T-cell (primary cell): ENCODE measurements around the gene TMEM87B. TPM values are rescaled to one million over a fixed set of nuclear protein-coding genes. Genes with fewer than 3 reads are reported as not detected.

Experiments used
- ATAC-seq, 4 experiments: fragments of 200-7000 bp in 3 of 4; fragments of 150-1000 bp in 1 of 4; cut with Tn5 transposase; replicated peaks in 1 of 4; 1 replicate in 3 of 4; 2 replicates in 1 of 4; pipeline ENCODE4 v1.10.0; 2021; ENCODE audit warnings: moderate library complexity in 3 of 4, mild to moderate bottlenecking in 2 of 4, moderate number of reproducible peaks in 1 of 4
- CTCF ChIA-PET, 2 donors: fragments of 300-600 bp; sonication (Branson Sonifier 250); formaldehyde crosslinking; loops; one replicate each; lab custom pipeline; 2022; ENCODE audit warnings: antibody characterized with exemption in 2 of 2; lab: Charles Lee
- POLR2A ChIA-PET, 2 donors: fragments of 300-600 bp; sonication (Branson Sonifier 250); formaldehyde crosslinking; loops; one replicate each; lab custom pipeline; 2022; ENCODE audit warnings: antibody characterized with exemption in 2 of 2; lab: Charles Lee
- DNase-seq, 35 experiments: peaks; one replicate each; pipeline versions ENCODE4 v3.0.0 to v3.0.0-alpha.2; 2013 to 2023
- H3K27ac ChIP-seq: one replicate; pipeline ENCODE4 v1.5.1; 2013; ENCODE audit warnings: low read length
- H3K27me3 ChIP-seq, 2 experiments: replicated peaks in 1 of 2; 1 replicate in 1 of 2; 2 replicates in 1 of 2; pipeline versions ENCODE4 v1.6.1 to v1.7.0; 2013; ENCODE audit warnings: low read length in 1 of 2, mixed read lengths in 1 of 2; ENCODE audit not compliant: control insufficient read depth in 2 of 2, insufficient read depth in 2 of 2; ENCODE audit errors: extremely low read depth in 1 of 2
- H3K36me3 ChIP-seq, 2 donors: 1 replicate in 1 of 2; 2 replicates in 1 of 2; pipeline versions ENCODE4 v1.6.1 to v1.7.0; 2013; ENCODE audit warnings: low read length in 1 of 2; ENCODE audit not compliant: control insufficient read depth in 2 of 2, insufficient read depth in 1 of 2; ENCODE audit errors: extremely low read depth in 1 of 2
- H3K4me1 ChIP-seq, 2 experiments: 1 replicate in 1 of 2; 2 replicates in 1 of 2; pipeline versions ENCODE4 v1.6.1 to v1.7.0; 2013; ENCODE audit warnings: low read length in 2 of 2, mixed read lengths in 1 of 2; ENCODE audit not compliant: insufficient read depth in 2 of 2, control insufficient read depth in 1 of 2; ENCODE audit errors: extremely low read depth in 1 of 2
- H3K4me3 ChIP-seq, 2 donors: 1 replicate in 1 of 2; 2 replicates in 1 of 2; pipeline versions ENCODE4 v1.5.1 to v1.7.0; 2013; ENCODE audit warnings: mild to moderate bottlenecking in 2 of 2, low read length in 1 of 2, moderate library complexity in 1 of 2; ENCODE audit not compliant: control insufficient read depth in 1 of 2; ENCODE audit errors: extremely low read depth in 1 of 2
- H3K9me3 ChIP-seq: 2 replicates; pipeline ENCODE4 v1.7.0; 2013
- H3K27ac Mint-ChIP-seq, 2 donors: one replicate each; pipeline ENCODE4 v1.8.0; 2020 to 2021; ENCODE audit warnings: mild to moderate bottlenecking in 2 of 2, mixed read lengths in 2 of 2
- H3K27me3 Mint-ChIP-seq, 2 donors: one replicate each; pipeline ENCODE4 v1.8.0; 2021 to 2022; ENCODE audit warnings: mixed read lengths in 2 of 2
- H3K36me3 Mint-ChIP-seq: one replicate; pipeline ENCODE4 v1.8.0; 2021; ENCODE audit warnings: mixed read lengths
- H3K4me1 Mint-ChIP-seq, 3 donors: one replicate each; pipeline ENCODE4 v1.8.0; 2020 to 2022; ENCODE audit warnings: mixed read lengths in 3 of 3, mild to moderate bottlenecking in 1 of 3
- H3K4me3 Mint-ChIP-seq, 3 donors: one replicate each; pipeline ENCODE4 v1.8.0; 2020 to 2022; ENCODE audit warnings: mild to moderate bottlenecking in 3 of 3, mixed read lengths in 3 of 3, moderate library complexity in 3 of 3
- H3K9me3 Mint-ChIP-seq, 3 donors: one replicate each; pipeline ENCODE4 v1.8.0; 2020 to 2022; ENCODE audit warnings: mixed read lengths in 3 of 3
- WGBS: methylation state at CpG from one replicate; pipeline ENCODE4 v1.1.5; 2013; ENCODE audit warnings: missing lambda C conversion rate; ENCODE audit not compliant: insufficient coverage; 5-methylcytosine and 5-hydroxymethylcytosine counted together
- total RNA-seq, 35 experiments: library from RNA in 6 of 35; stranded (reverse) in 6 of 35; fragments of 120-200 nt in 1 of 35; gene quantifications; one replicate each; pipeline versions ENCODE4 v1.2.1 to v1.2.4 and lab custom pipeline; 2013 to 2026

TMEM87B gene
- total RNA-seq, 5 donors from 2014 or later (not counting 1 experiment from before 2014, with no cell fraction given) = 16.8 to 22.7 (median 19.3) TPM

GRCh38 chr2:112077814-112078213 lies 22.7 kb downstream of the TMEM87B start:
- no peak overlapping the region for H3K27ac Mint-ChIP-seq
- no peaks in the 10 kb centered on the region for H3K27me3 Mint-ChIP-seq
- Histone ChIP-seq H3K36me3 (peaks cover 7 to 50% of the 10 kb centered on the region in 2 donors), H3K4me3 (no peak overlapping the region), H3K27ac (no peak overlapping the region), H3K9me3 (no peaks in the 10 kb centered on the region), H3K4me1 (no peaks in the 10 kb centered on the region), H3K27me3 (no peaks in the 10 kb centered on the region)
- ATAC-seq (no peak), DNase-seq (no peak)
- ChIA-PET CTCF (no interaction called here), POLR2A (no interaction called here)
- peaks cover 15 to 20% (median 15%) of the 10 kb centered on the region in 3 donors for H3K4me1 Mint-ChIP-seq
- WGBS = 100% methylated on average over 1 of the region's 1 CpG
- peaks cover 0 to 5% (median 3%) of the 10 kb centered on the region in 3 donors for H3K9me3 Mint-ChIP-seq
- peaks cover 71% of the 10 kb centered on the region for H3K36me3 Mint-ChIP-seq
- no peak overlapping the region for H3K4me3 Mint-ChIP-seq

GRCh38 chr2:112081262-112081661 lies 26.2 kb downstream of the TMEM87B start:
- peaks cover 7 to 65% of the 10 kb centered on the region in 2 donors for H3K36me3 ChIP-seq

GRCh38 chr2:112084689-112085374 lies 29.8 kb downstream of the TMEM87B start:
- CTCF ChIA-PET = no interaction called here
- WGBS = 100% methylated on average over 2 of the region's 4 CpGs
- H3K36me3 Mint-ChIP-seq = peaks cover 81% of the 10 kb centered on the region

More at GRCh38 chr2:112081262-112081661, 26.2 kb downstream of the TMEM87B start:
- H3K4me3 Mint-ChIP-seq = no peak overlapping the region
- H3K4me3 ChIP-seq = no peak overlapping the region
- H3K9me3 Mint-ChIP-seq = no peaks in the 10 kb centered on the region
- WGBS = no CpG with 5 or more reads among the region's 1 CpG
- ChIA-PET CTCF (no interaction called here), POLR2A (no interaction called here)
- no peaks in the 10 kb centered on the region for H3K27me3 Mint-ChIP-seq
- no peaks in the 10 kb centered on the region for H3K27me3 ChIP-seq
- H3K36me3 Mint-ChIP-seq = peaks cover 73% of the 10 kb centered on the region
- H3K27ac Mint-ChIP-seq = no peak overlapping the region
- ATAC-seq (no peak), DNase-seq (no peak)
- no peak overlapping the region for H3K27ac ChIP-seq
- peaks cover 0 to 5% (median 4%) of the 10 kb centered on the region in 3 donors for H3K4me1 Mint-ChIP-seq
- H3K9me3 ChIP-seq = no peaks in the 10 kb centered on the region
- no peaks in the 10 kb centered on the region for H3K4me1 ChIP-seq

GRCh38 chr2:112085375-112085730 lies 30.3 kb downstream of the TMEM87B start:
- no peak overlapping the region for H3K27ac ChIP-seq
- H3K27me3 Mint-ChIP-seq = no peaks in the 10 kb centered on the region
- H3K36me3 Mint-ChIP-seq = peaks cover 86% of the 10 kb centered on the region
- H3K4me3 ChIP-seq = no peak overlapping the region
- no peaks in the 10 kb centered on the region for H3K9me3 Mint-ChIP-seq
- no peaks in the 10 kb centered on the region for H3K9me3 ChIP-seq
- ATAC-seq = no peak
- CTCF ChIA-PET = no interaction called here
- no peak for DNase-seq
- H3K36me3 ChIP-seq = peaks cover 7 to 92% of the 10 kb centered on the region in 2 donors
- peaks cover 0 to 10% (median 6%) of the 10 kb centered on the region in 3 donors for H3K4me1 Mint-ChIP-seq
- H3K4me1 ChIP-seq = no peaks in the 10 kb centered on the region
- no peaks in the 10 kb centered on the region for H3K27me3 ChIP-seq
- H3K4me3 Mint-ChIP-seq = no peak overlapping the region
- POLR2A ChIA-PET = no interaction called here
- H3K27ac Mint-ChIP-seq = no peak overlapping the region

More at GRCh38 chr2:112084689-112085374, 29.8 kb downstream of the TMEM87B start:
- H3K4me3 ChIP-seq = no peak overlapping the region
- H3K4me1 ChIP-seq = no peaks in the 10 kb centered on the region
- no peaks in the 10 kb centered on the region for H3K9me3 ChIP-seq
- H3K27me3 ChIP-seq = no peaks in the 10 kb centered on the region
- H3K27ac ChIP-seq = no peak overlapping the region
- Mint-ChIP-seq H3K9me3 (no peaks in the 10 kb centered on the region), H3K4me1 (peaks cover 0 to 10% (median 6%) of the 10 kb centered on the region in 3 donors), H3K27ac (no peak overlapping the region), H3K27me3 (no peaks in the 10 kb centered on the region), H3K4me3 (no peak overlapping the region)
- DNase-seq = no peak
- peaks cover 7 to 86% of the 10 kb centered on the region in 2 donors for H3K36me3 ChIP-seq
- no peak for ATAC-seq
- POLR2A ChIA-PET = no interaction called here

- H3K9me3 Mint-ChIP-seq = no peaks in the 10 kb centered on the region
- peaks cover 0 to 10% (median 9%) of the 10 kb centered on the region in 3 donors for H3K4me1 Mint-ChIP-seq
- peaks cover 7 to 89% of the 10 kb centered on the region in 2 donors for H3K36me3 ChIP-seq
- no peak overlapping the region for H3K27ac Mint-ChIP-seq
- CTCF ChIA-PET = no interaction called here
- H3K27me3 ChIP-seq = no peaks in the 10 kb centered on the region
- H3K4me1 ChIP-seq = no peaks in the 10 kb centered on the region
- H3K4me3 ChIP-seq = no peak overlapping the region
- no peak overlapping the region for H3K4me3 Mint-ChIP-seq
- no peak for DNase-seq
- H3K27ac ChIP-seq = no peak overlapping the region
- no peaks in the 10 kb centered on the region for H3K27me3 Mint-ChIP-seq
- POLR2A ChIA-PET = no interaction called here
- no peak for ATAC-seq
- WGBS = no CpG with 5 or more reads among the region's 9 CpGs
- H3K9me3 ChIP-seq = no peaks in the 10 kb centered on the region
- peaks cover 84% of the 10 kb centered on the region for H3K36me3 Mint-ChIP-seq
Measured at GRCh38 chr2:112085916-112086669, 31.0 kb downstream of the TMEM87B start.

GRCh38 chr2:112087346-112088020 lies 32.4 kb downstream of the TMEM87B start:
- H3K36me3 ChIP-seq = peaks cover 0 to 88% of the 10 kb centered on the region in 2 donors
- H3K9me3 ChIP-seq = no peaks in the 10 kb centered on the region
- Mint-ChIP-seq H3K4me3 (no peak overlapping the region), H3K36me3 (peaks cover 83% of the 10 kb centered on the region), H3K9me3 (no peaks in the 10 kb centered on the region), H3K27ac (no peak overlapping the region), H3K4me1 (peaks cover 0 to 22% (median 18%) of the 10 kb centered on the region in 3 donors), H3K27me3 (no peaks in the 10 kb centered on the region)
- CTCF ChIA-PET = no interaction called here
- H3K4me3 ChIP-seq = no peak overlapping the region
- ATAC-seq (no peak), DNase-seq (no peak)
- H3K27ac ChIP-seq = no peak overlapping the region
- 94% methylated on average over 9 of the region's 9 CpGs for WGBS
- POLR2A ChIA-PET = interaction anchor here (0.5 to 0.6 kb wide), 2 partner anchors 461 to 520 kb away, joined by 3 to 5 read pairs; no protein-coding TSS in a partner anchor
- H3K4me1 ChIP-seq = no peaks in the 10 kb centered on the region
- H3K27me3 ChIP-seq = no peaks in the 10 kb centered on the region
